H1 (cell line): ENCODE data around the gene NUMB. TPM values are rescaled to one million over a fixed set of nuclear protein-coding genes. Genes with fewer than 3 reads are reported as not detected.

Experiments
- CTCF ChIA-PET: fragments of 300-600 bp; sonication (Branson Sonifier 250); formaldehyde crosslinking; loops from one replicate; lab custom pipeline; 2021; ENCODE audit not compliant: partially characterized antibody; lab: Charles Lee
- POLR2A ChIA-PET: fragments of 300-600 bp; sonication (Branson Sonifier 250); formaldehyde crosslinking; loops from one replicate; lab custom pipeline; 2021; ENCODE audit warnings: inconsistent platforms; ENCODE audit not compliant: partially characterized antibody; lab: Charles Lee
- DNase-seq, 2 experiments: peaks; one replicate each; pipeline versions ENCODE4 v3.0.0 to v3.0.0-alpha.2; 2010 to 2022; ENCODE audit warnings: low spot score in 2 of 2, low read depth in 1 of 2, mixed read lengths in 1 of 2
- FAIRE-seq: peaks from 2 replicates; lab custom pipeline; 2011; peaks lifted over from hg19 to GRCh38; lab: Jason Lieb, UNC
- H2AFZ ChIP-seq: 2 replicates; pipeline ENCODE4 v1.8.1; 2012; ENCODE audit warnings: low read length, inconsistent platforms
- H2AK5ac ChIP-seq: 2 replicates; pipeline ENCODE4 v1.6.1; 2013; ENCODE audit warnings: low read depth, low read length
- H2BK120ac ChIP-seq: replicated peaks from 2 replicates; pipeline ENCODE3; 2013; ENCODE audit warnings: low read depth, low read length, inconsistent platforms
- H2BK12ac ChIP-seq: 2 replicates; pipeline ENCODE4 v1.6.1; 2013; ENCODE audit warnings: low read depth, low read length
- H2BK15ac ChIP-seq: 2 replicates; pipeline ENCODE4 v1.6.1; 2013; ENCODE audit warnings: low read length
- H2BK20ac ChIP-seq: 2 replicates; pipeline ENCODE4 v1.6.1; 2013; ENCODE audit warnings: low read length
- H2BK5ac ChIP-seq: 2 replicates; pipeline ENCODE4 v1.6.1; 2013; ENCODE audit warnings: low read depth, low read length
- H3K14ac ChIP-seq: 2 replicates; pipeline ENCODE4 v1.6.1; 2013; ENCODE audit warnings: inconsistent platforms; ENCODE audit not compliant: insufficient read length
- H3K18ac ChIP-seq: 2 replicates; pipeline ENCODE4 v1.6.1; 2013; ENCODE audit warnings: low read length; ENCODE audit errors: extremely low read depth
- H3K23ac ChIP-seq: 2 replicates; pipeline ENCODE4 v1.6.1; 2013; ENCODE audit warnings: inconsistent platforms; ENCODE audit not compliant: insufficient read length
- H3K23me2 ChIP-seq: 2 replicates; pipeline ENCODE4 v1.6.1; 2013; ENCODE audit warnings: low read depth, low read length
- H3K27ac ChIP-seq: 2 replicates; pipeline ENCODE4 v1.6.1; 2011; ENCODE audit warnings: low read depth, low read length, inconsistent platforms
- H3K27me3 ChIP-seq, 4 experiments: replicated peaks in 1 of 4; 1 replicate in 1 of 4; 2 replicates in 3 of 4; pipeline versions ENCODE4 v1.6.1 to v1.8.1; 2011 to 2013; ENCODE audit warnings: low read length in 3 of 4, mild to moderate bottlenecking in 3 of 4, inconsistent platforms in 2 of 4, mixed read lengths in 2 of 4, moderate library complexity in 1 of 4; ENCODE audit not compliant: control insufficient read depth in 3 of 4, insufficient read depth in 3 of 4; ENCODE audit errors: extremely low read depth in 1 of 4
- H3K36me3 ChIP-seq, 4 experiments: 2 replicates each; pipeline versions ENCODE4 v1.6.1 to v1.8.1; 2011 to 2013; ENCODE audit warnings: mild to moderate bottlenecking in 4 of 4, low read length in 3 of 4, moderate library complexity in 2 of 4, control low read depth in 1 of 4, inconsistent platforms in 1 of 4; ENCODE audit not compliant: insufficient read depth in 4 of 4, control insufficient read depth in 2 of 4
- H3K4ac ChIP-seq: replicated peaks from 2 replicates; pipeline ENCODE3; 2013; ENCODE audit warnings: low read length, low read depth, mixed read lengths, inconsistent platforms; ENCODE audit not compliant: insufficient read length
- H3K4me1 ChIP-seq, 4 experiments: replicated peaks in 1 of 4; 1 replicate in 1 of 4; 2 replicates in 3 of 4; pipeline versions ENCODE4 v1.6.1 to v1.8.1; 2011 to 2013; ENCODE audit warnings: low read length in 3 of 4, inconsistent platforms in 2 of 4, mixed read lengths in 1 of 4; ENCODE audit not compliant: insufficient read depth in 4 of 4, control insufficient read depth in 3 of 4
- H3K4me2 ChIP-seq, 2 experiments: 2 replicates each; pipeline versions ENCODE4 v1.6.1 to v1.8.1; 2011 to 2013; ENCODE audit warnings: low read depth in 2 of 2, low read length in 2 of 2, control low read depth in 1 of 2, inconsistent platforms in 1 of 2, mild to moderate bottlenecking in 1 of 2; ENCODE audit not compliant: insufficient read depth in 1 of 2
- H3K4me3 ChIP-seq, 4 experiments: fragments of 200-600, 300-600 bp in 1 of 4; sonication (generic), shearing (Covaris generic), sonication (Bioruptor Twin) in 1 of 4; 2 replicates each; pipeline versions ENCODE4 v1.5.1 to v1.8.1; 2011 to 2016; ENCODE audit warnings: low read length in 4 of 4, low read depth in 3 of 4, control low read depth in 2 of 4, inconsistent platforms in 2 of 4, mild to moderate bottlenecking in 2 of 4, mixed read lengths in 1 of 4, moderate library complexity in 1 of 4; ENCODE audit not compliant: insufficient read depth in 2 of 4; ENCODE audit errors: extremely low read depth in 1 of 4
- H3K56ac ChIP-seq: replicated peaks from 2 replicates; pipeline ENCODE3; 2013; ENCODE audit warnings: low read depth, mild to moderate bottlenecking, mixed read lengths, low read length, inconsistent platforms; ENCODE audit not compliant: insufficient read length
- H3K79me1 ChIP-seq: 2 replicates; pipeline ENCODE4 v1.6.1; 2013; ENCODE audit warnings: low read depth, low read length, control low read depth
- H3K79me2 ChIP-seq, 2 experiments: 2 replicates each; pipeline versions ENCODE4 v1.6.1 to v1.8.1; 2012 to 2013; ENCODE audit warnings: low read length in 2 of 2, mild to moderate bottlenecking in 2 of 2, inconsistent platforms in 1 of 2; ENCODE audit not compliant: insufficient read depth in 2 of 2, control insufficient read depth in 1 of 2
- H3K9ac ChIP-seq, 4 experiments: replicated peaks in 1 of 4; 1 replicate in 1 of 4; 2 replicates in 3 of 4; pipeline versions ENCODE4 v1.6.1 to v1.8.1; 2011 to 2013; ENCODE audit warnings: low read depth in 3 of 4, low read length in 3 of 4, control low read depth in 2 of 4, mild to moderate bottlenecking in 2 of 4, moderate library complexity in 2 of 4, inconsistent platforms in 1 of 4; ENCODE audit errors: extremely low read depth in 1 of 4
- H3K9me3 ChIP-seq, 2 experiments: 2 replicates each; pipeline versions ENCODE4 v1.6.1 to v1.8.1; 2012 to 2013; ENCODE audit warnings: mild to moderate bottlenecking in 2 of 2, moderate library complexity in 2 of 2, control low read depth in 1 of 2, inconsistent platforms in 1 of 2, low read depth in 1 of 2, low read length in 1 of 2, mixed read lengths in 1 of 2; ENCODE audit not compliant: insufficient read depth in 2 of 2
- H4K20me1 ChIP-seq, 2 experiments: replicated peaks in 1 of 2; 2 replicates each; pipeline versions ENCODE3 to v1.8.1; 2011 to 2013; ENCODE audit warnings: inconsistent platforms in 2 of 2, low read length in 2 of 2, mild to moderate bottlenecking in 1 of 2; ENCODE audit not compliant: insufficient read depth in 2 of 2, control insufficient read depth in 1 of 2
- H4K5ac ChIP-seq: 2 replicates; pipeline ENCODE4 v1.6.1; 2013; ENCODE audit warnings: low read length, low read depth, mixed read lengths, inconsistent platforms; ENCODE audit not compliant: insufficient read length
- H4K8ac ChIP-seq: 2 replicates; pipeline ENCODE4 v1.8.0; 2013; ENCODE audit warnings: mild to moderate bottlenecking, moderate library complexity, low read length, inconsistent platforms; ENCODE audit not compliant: insufficient read depth; ENCODE audit errors: extremely low read depth
- H4K91ac ChIP-seq: replicated peaks from 2 replicates; pipeline ENCODE3; 2013; ENCODE audit warnings: low read length, mixed read lengths, inconsistent platforms; ENCODE audit not compliant: insufficient read length
- ASH2L ChIP-seq: fragments of 200-600, 300-600 bp; sonication (generic); IDR thresholded peaks from one replicate; pipeline ENCODE4 v1.7.1; 2017; ENCODE audit warnings: low read length
- CEBPB ChIP-seq: IDR thresholded peaks from 2 replicates; pipeline ENCODE4 v1.6.1; 2012; ENCODE audit warnings: low read depth, low read length
- CTBP2 ChIP-seq: IDR thresholded peaks from 2 replicates; pipeline ENCODE4 v1.7.0; 2011; ENCODE audit warnings: borderline replicate concordance, mild to moderate bottlenecking, moderate library complexity, mixed read lengths, low read length; ENCODE audit not compliant: insufficient read depth, insufficient read length
- GABPA ChIP-seq: IDR thresholded peaks from 2 replicates; pipeline ENCODE4 v1.6.1; 2011; ENCODE audit warnings: mild to moderate bottlenecking, low read length, moderate library complexity, borderline replicate concordance; ENCODE audit not compliant: insufficient read depth
- RBBP5 ChIP-seq: IDR thresholded peaks from 2 replicates; pipeline ENCODE4 v1.7.1; 2012; ENCODE audit warnings: low read depth, mild to moderate bottlenecking, inconsistent platforms, low read length, moderate library complexity, borderline replicate concordance
- SIN3A ChIP-seq, 2 experiments: IDR thresholded peaks in 1 of 2; conservative IDR thresholded peaks in 1 of 2; 2 replicates each; pipeline ENCODE4 v1.6.1; 2011 to 2012; ENCODE audit warnings: low read length in 2 of 2, improper control_type of control experiment in 1 of 2, low read depth in 1 of 2, mild to moderate bottlenecking in 1 of 2
- SP2 ChIP-seq: IDR thresholded peaks from 2 replicates; pipeline ENCODE4 v1.6.1; 2012; ENCODE audit warnings: mild to moderate bottlenecking, low read length, inconsistent platforms
- WGBS, 2 experiments: shearing (Covaris generic) in 1 of 2; methylation state at CpG; one replicate each; pipeline versions ENCODE4 v1.1.6 to v1.1.7; 2013 to 2015; ENCODE audit warnings: low lambda C conversion rate in 2 of 2, mixed read lengths in 2 of 2, inconsistent platforms in 1 of 2, low coverage in 1 of 2, missing lambda C conversion rate in 1 of 2; ENCODE audit not compliant: insufficient replicate concordance in 2 of 2, insufficient coverage in 1 of 2, insufficient read length in 1 of 2; ENCODE audit errors: extremely low coverage in 1 of 2, missing lambda C conversion rate in 1 of 2; 5-methylcytosine and 5-hydroxymethylcytosine counted together
- polyA plus RNA-seq, 7 experiments: library from polyadenylated mRNA; depleted of rRNA in 3 of 7; stranded (reverse) in 5 of 7; unstranded in 2 of 7; fragments of >200 nt in 5 of 7; fragments of 200-250 nt in 2 of 7; gene quantifications; 1 replicate in 5 of 7; 2 replicates in 1 of 7; 4 replicates in 1 of 7; pipeline versions ENCODE4 v1.2.1 to v1.2.3, GENCODE V29; 2011 to 2013; ENCODE audit warnings: missing spikeins in 2 of 7, mixed read lengths in 2 of 7
- total RNA-seq: library from RNA; stranded (reverse); fragmentation: NEBNext Ultra II Directional; extraction: Animal tissue kit (Norgen Biotek cat#: 25700); gene quantifications from 2 replicates; pipeline ENCODE4 v1.2.1, GENCODE V29; 2021
- TF ChIP-seq, protein P1 (sequence below): IDR thresholded peaks from 2 replicates; pipeline ENCODE4 v1.6.1; 2012; ENCODE audit warnings: inconsistent platforms

NUMB gene
- total and polyA plus RNA-seq, 2 of the 8 experiments (the other 6 are each of a cell fraction or from before 2014, with no cell fraction given) = 54.3 to 78.1 TPM

DNA sequence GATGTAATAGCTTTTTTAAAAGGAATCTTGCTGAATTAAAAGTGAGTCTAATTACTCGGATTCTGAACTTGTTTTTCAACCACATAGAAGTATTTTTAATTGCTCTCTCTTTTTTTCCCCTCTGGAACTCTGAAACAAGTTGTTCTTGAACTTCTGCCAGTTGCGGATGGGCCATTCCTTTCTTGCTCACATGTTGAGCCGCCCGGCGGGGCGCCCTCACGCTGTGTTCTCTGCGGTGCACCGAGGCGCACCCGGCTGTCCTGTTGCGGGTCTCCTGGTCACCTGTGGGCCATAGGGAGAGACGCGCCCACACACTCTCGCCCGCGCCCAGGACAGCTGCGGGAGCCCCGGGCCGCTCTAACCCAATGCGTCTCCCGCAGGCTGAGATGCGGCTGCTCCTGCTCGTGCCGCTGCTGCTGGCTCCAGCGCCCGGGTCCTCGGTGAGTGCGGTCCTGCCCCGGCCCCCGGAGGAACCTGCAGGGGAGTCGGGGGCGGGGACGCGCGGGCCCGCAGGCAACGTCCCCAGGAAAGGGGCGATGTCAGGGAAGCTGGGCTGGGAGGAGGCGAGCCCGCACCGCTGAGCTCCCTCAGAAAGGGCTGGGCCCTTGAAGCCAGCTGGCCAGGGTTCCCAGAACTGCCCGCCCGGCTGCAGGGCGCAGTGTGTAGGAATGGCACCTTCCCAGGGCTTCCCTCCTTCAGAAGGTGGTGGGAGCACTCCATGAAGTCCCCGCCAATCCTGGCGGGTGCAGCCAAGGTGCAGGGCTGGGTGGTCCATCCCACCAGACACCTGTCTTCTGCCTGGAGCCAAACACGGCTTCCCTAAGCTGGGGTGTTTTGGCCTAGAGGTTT lies 218.7 kb downstream of the NUMB start:
- H4K20me1 ChIP-seq = peaks cover 3 to 4% of the 10 kb centered on the region in 2 experiments
- peaks cover 6 to 29% (median 20%) of the 10 kb centered on the region in 4 experiments for H3K27me3 ChIP-seq
- peaks cover 5% of the 10 kb centered on the region for H3K79me1 ChIP-seq
- peaks cover 22% of the 10 kb centered on the region for H3K23me2 ChIP-seq
- 19% methylated on average over 40 of the region's 48 CpGs; no CpG with 5 or more reads in 1 of the 2 experiments for WGBS, 2 experiments
- CTCF ChIA-PET = interaction anchor here (0.5 to 5.8 kb wide), 7 partner anchors 8 to 424 kb away, joined by 3 to 35 read pairs (median 4); no protein-coding TSS in a partner anchor
- no peak overlapping the region for H3K4ac ChIP-seq
- peak; percentile 57 for TF ChIP-seq ASH2L
- no peak for TF ChIP-seq CEBPB
- peak; percentile 58 for TF ChIP-seq CTBP2
- no peak for TF ChIP-seq SIN3A (conservative IDR thresholded peaks at IDR 0.05 in 1 of 2, IDR thresholded peaks at IDR 0.05 in 1 of 2; ENCODE audit: low read depth in 1 of 2, low read length in 2 of 2)
- no peak for TF ChIP-seq SP2
- TF ChIP-seq, protein P1, sequence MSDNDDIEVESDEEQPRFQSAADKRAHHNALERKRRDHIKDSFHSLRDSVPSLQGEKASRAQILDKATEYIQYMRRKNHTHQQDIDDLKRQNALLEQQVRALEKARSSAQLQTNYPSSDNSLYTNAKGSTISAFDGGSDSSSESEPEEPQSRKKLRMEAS = no peak
- peak; percentile 47; the same call in 1 of the 2 replicates for TF ChIP-seq RBBP5
- 0 out of 2 replicates have a peak, but pooled peaks have one; percentile 15 for TF ChIP-seq GABPA
- TF ChIP-seq, all 59 proteins: peak for 4
- peaks cover 0 to 17% of the 10 kb centered on the region in 2 experiments; a peak in 2 of 4 replicates for H3K79me2 ChIP-seq
- 0 out of 8 replicates have a peak, but pooled peaks cover 0 to 3% (median 0%) of the 10 kb centered on the region in 4 experiments for H3K36me3 ChIP-seq
- no peak overlapping the region for H3K56ac ChIP-seq
- no peak for FAIRE-seq
- no peak overlapping the region for H4K91ac ChIP-seq
- H3K9ac ChIP-seq = no peak overlapping the region
- H3K23ac ChIP-seq = no peak overlapping the region
- no peak overlapping the region for H2AK5ac ChIP-seq
- 0 out of 2 replicates have a peak overlapping the region, but pooled peaks have one; percentile 81 for H2BK15ac ChIP-seq
- H3K4me1 ChIP-seq = peaks cover 3 to 45% (median 29%) of the 10 kb centered on the region in 4 experiments
- no peak overlapping the region for H2BK12ac ChIP-seq
- no peak overlapping the region for H3K18ac ChIP-seq
- no peak overlapping the region for H2BK120ac ChIP-seq
- H4K8ac ChIP-seq = 0 out of 2 replicates have a peak overlapping the region, but pooled peaks have one; percentile 57
- H3K14ac ChIP-seq = no peak overlapping the region
- no peak overlapping the region for H2AFZ ChIP-seq
- H4K5ac ChIP-seq = no peak overlapping the region
- peak overlapping the region; percentile 80; the same call in 1 of the 2 replicates for H2BK20ac ChIP-seq
- POLR2A ChIA-PET = interaction anchor here (1.1 to 1.3 kb wide), 2 partner anchors 13 to 19 kb away, joined by 3 to 4 read pairs; no protein-coding TSS in a partner anchor
- H3K27ac ChIP-seq = no peak overlapping the region
- H2BK5ac ChIP-seq = no peak overlapping the region
- peak overlapping the region; percentile 11 to 62 (median 32) for H3K4me3 ChIP-seq
- H3K9me3 ChIP-seq = no peaks in the 10 kb centered on the region
- peak overlapping the region; percentile 89 to 96 for H3K4me2 ChIP-seq
- DNase-seq = peak in 1 of 2 experiments; percentile 75
